ENCODE results near the gene HEXIM2. TPM values are rescaled to one million over a fixed set of nuclear protein-coding genes. Genes with fewer than 3 reads are reported as not detected.

HEXIM2 gene
- total and polyA plus RNA-seq, 2 of the 13 experiments (the other 11 are each of a cell fraction or from before 2014, with no cell fraction given), result 27.1 to 32.4 TPM

- TF ChIP-seq, protein P1, sequence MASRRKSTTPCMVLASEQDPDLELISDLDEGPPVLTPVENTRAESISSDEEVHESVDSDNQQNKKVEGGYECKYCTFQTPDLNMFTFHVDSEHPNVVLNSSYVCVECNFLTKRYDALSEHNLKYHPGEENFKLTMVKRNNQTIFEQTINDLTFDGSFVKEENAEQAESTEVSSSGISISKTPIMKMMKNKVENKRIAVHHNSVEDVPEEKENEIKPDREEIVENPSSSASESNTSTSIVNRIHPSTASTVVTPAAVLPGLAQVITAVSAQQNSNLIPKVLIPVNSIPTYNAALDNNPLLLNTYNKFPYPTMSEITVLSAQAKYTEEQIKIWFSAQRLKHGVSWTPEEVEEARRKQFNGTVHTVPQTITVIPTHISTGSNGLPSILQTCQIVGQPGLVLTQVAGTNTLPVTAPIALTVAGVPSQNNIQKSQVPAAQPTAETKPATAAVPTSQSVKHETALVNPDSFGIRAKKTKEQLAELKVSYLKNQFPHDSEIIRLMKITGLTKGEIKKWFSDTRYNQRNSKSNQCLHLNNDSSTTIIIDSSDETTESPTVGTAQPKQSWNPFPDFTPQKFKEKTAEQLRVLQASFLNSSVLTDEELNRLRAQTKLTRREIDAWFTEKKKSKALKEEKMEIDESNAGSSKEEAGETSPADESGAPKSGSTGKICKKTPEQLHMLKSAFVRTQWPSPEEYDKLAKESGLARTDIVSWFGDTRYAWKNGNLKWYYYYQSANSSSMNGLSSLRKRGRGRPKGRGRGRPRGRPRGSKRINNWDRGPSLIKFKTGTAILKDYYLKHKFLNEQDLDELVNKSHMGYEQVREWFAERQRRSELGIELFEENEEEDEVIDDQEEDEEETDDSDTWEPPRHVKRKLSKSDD (CRISPR knock-in tag; IDR thresholded peaks at IDR 0.05; ENCODE audit: low read depth), result peak; percentile 52; the same call in 1 of the 2 replicates
- no peak; the same call in none of the 2 replicates for TF ChIP-seq ZMAT3 (CRISPR knock-in tag; conservative IDR thresholded peaks at IDR 0.05)
- TF ChIP-seq ZFYVE20 (CRISPR knock-in tag; IDR thresholded peaks at IDR 0.05; ENCODE audit: borderline replicate concordance, low read depth), result 0 out of 2 replicates have a peak, but pooled peaks have one; percentile 55
- TF ChIP-seq SNAPC4 (CRISPR knock-in tag; IDR thresholded peaks at IDR 0.05), result no peak
- TF ChIP-seq SMARCC2 (IDR thresholded peaks at IDR 0.05), result no peak
- TF ChIP-seq ZNF737 (CRISPR knock-in tag; IDR thresholded peaks at IDR 0.05; ENCODE audit: borderline replicate concordance), result peak; percentile 73; the same call in 1 of the 2 replicates
- no peak for TF ChIP-seq SETDB1 (CRISPR knock-in tag; IDR thresholded peaks at IDR 0.05; ENCODE audit: borderline replicate concordance)
- no peak for TF ChIP-seq CBX5 (CRISPR knock-in tag; IDR thresholded peaks at IDR 0.05; ENCODE audit: borderline replicate concordance)
- TF ChIP-seq ZNF572 (CRISPR knock-in tag; IDR thresholded peaks at IDR 0.05), result peak; percentile 36; the same call in 1 of the 2 replicates
- 0 out of 2 replicates have a peak, but pooled peaks have one; percentile 24 for TF ChIP-seq YEATS4 (CRISPR knock-in tag; IDR thresholded peaks at IDR 0.05; ENCODE audit: borderline replicate concordance)
- peak; percentile 73 for TF ChIP-seq TARDBP (CRISPR knock-in tag; IDR thresholded peaks at IDR 0.05)
- no peak for TF ChIP-seq HCFC1 (IDR thresholded peaks at IDR 0.05; ENCODE audit: low read depth, low read length)
- TF ChIP-seq ZSCAN5A (CRISPR knock-in tag; IDR thresholded peaks at IDR 0.05; ENCODE audit: borderline replicate concordance), result no peak; the same call in none of the 2 replicates
- no peak for TF ChIP-seq RELA (CRISPR knock-in tag; IDR thresholded peaks at IDR 0.05)
- no peak for TF ChIP-seq CBX2 (IDR thresholded peaks at IDR 0.05; ENCODE audit: low read depth, low read length)
- TF ChIP-seq CBX2 (CRISPR knock-in tag; IDR thresholded peaks at IDR 0.05; ENCODE audit: low read depth), result peak; percentile 87
- TF ChIP-seq HIVEP1 (CRISPR knock-in tag; IDR thresholded peaks at IDR 0.05), result no peak
- TF ChIP-seq ZBTB38 (CRISPR knock-in tag; IDR thresholded peaks at IDR 0.05), result no peak
- peak; percentile 56; the same call in 1 of the 2 replicates for TF ChIP-seq MIER3 (CRISPR knock-in tag; IDR thresholded peaks at IDR 0.05; ENCODE audit: borderline replicate concordance)
Observed at GRCh38 chr17:45171338-45172231, 9.9 kb downstream of the HEXIM2 start (continued).
